Fibroblast of skin of back (primary cell): ENCODE results near the gene PLPP3.

Experiments
- DNase-seq: peaks from one replicate; pipeline ENCODE4 v3.0.0-alpha.2; 2013

PLPP3 gene

DNA sequence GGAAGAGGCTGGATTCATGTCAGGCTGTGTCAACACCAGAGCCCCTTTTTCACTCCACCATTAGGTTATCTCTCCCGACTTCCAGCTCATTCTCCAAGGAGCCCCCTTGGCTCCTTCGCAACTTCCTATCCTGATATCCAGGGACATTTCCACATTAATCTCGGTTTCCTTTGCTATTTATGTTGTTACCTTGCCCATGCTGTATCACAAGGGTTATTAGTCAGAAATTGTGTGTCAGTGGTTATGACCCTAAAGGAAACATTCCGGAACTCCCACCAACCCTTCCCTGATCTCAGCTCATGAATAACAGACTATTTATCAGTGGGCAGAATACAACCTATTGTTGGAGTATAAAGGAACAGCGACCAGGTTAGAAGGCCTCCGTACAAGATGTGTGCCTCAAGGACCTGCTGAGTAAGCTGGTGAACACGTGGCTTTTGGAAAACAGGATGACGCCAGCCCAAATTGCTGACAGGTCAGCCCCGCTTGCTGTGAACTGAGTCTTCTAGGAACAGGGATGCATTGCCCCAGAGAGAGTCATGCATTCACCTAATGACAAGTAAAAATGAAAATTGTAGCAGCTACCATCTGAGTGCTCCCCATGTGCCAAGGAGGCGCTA, 121.5 kb downstream of the PLPP3 start:
- DNase-seq = no peak

DNA sequence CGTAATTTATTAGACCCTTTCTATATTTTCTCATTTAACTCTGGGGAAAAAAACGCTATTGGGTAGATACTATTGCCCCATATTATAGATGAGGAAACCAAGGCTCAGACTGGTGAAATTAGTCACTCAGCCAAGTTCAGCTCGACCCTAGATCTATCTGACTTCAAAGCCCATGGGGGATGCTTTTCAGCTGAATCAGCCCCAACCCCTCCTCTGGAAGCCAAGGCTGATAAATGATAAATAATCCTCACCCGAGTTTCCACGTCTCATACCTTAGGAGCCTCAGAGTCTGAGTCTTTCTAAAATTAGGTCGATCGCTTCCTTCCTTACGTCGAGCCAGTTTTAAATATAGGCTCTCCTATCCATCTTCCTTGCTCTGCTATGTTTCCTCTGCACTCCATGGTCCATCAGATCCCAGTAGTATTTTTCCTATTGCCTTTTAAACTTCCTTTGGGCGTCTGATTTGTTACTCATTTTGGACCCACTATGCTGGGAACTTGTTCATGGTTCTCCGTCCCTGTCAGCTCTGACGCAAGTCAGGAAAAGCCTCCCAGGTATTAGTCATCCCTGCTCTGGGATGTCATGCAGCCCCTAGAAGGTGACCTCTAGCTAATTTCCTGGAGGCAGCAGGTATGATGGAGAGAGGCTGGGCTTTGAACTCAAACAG, 122.8 kb downstream of the PLPP3 start:
- DNase-seq = peak; percentile 17

DNA sequence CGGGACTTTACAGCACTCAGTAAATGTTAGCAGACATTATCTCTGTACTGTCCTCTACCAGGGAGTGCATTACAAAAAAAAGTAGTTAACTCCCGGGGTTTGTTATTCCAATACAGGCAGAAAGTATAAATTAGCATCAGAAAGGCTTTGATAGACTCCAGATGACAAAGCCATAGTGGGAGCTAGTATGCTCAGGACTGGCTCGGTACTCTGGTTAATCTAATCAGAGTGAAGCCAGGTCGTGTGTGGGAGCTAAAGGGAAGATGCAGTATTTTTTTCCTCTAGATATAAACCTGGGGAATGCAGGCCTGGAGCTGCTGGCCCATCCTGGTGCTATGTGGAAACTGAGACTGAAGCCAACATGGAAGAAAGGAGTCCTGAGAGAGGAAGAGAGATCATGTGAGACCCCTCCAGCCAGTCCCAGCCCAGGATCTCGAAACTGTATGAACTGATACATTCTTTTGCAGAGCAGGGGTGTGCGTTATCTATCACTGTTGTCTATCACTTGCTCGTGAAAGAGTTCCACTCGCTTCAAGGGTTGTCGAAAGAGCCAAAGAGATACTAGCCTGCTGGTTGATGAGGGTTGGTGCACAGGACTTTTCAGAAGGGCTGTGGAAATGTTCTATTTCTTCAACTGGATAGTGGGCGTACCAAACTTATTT, 125.8 kb downstream of the PLPP3 start:
- no peak for DNase-seq

DNA sequence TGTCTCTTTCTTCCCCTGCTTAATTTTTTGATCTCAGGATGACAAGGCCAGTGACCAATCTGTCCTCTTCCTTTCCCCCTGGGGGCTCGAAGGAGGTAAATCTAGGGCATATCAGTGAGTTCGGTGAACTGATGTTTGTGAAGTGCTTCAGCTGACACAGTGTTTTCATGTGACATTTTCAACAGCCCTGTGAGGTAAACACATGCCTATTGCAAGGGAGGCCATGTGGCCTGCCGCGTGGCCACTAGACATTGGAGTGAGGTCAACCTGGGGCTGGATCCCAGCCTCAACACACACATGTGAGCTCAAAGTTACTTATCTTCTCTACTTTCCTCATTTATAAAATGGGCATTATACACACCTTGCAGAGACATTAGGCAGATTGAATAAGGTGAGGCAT, 126.3 kb downstream of the PLPP3 start:
- DNase-seq = no peak

DNA sequence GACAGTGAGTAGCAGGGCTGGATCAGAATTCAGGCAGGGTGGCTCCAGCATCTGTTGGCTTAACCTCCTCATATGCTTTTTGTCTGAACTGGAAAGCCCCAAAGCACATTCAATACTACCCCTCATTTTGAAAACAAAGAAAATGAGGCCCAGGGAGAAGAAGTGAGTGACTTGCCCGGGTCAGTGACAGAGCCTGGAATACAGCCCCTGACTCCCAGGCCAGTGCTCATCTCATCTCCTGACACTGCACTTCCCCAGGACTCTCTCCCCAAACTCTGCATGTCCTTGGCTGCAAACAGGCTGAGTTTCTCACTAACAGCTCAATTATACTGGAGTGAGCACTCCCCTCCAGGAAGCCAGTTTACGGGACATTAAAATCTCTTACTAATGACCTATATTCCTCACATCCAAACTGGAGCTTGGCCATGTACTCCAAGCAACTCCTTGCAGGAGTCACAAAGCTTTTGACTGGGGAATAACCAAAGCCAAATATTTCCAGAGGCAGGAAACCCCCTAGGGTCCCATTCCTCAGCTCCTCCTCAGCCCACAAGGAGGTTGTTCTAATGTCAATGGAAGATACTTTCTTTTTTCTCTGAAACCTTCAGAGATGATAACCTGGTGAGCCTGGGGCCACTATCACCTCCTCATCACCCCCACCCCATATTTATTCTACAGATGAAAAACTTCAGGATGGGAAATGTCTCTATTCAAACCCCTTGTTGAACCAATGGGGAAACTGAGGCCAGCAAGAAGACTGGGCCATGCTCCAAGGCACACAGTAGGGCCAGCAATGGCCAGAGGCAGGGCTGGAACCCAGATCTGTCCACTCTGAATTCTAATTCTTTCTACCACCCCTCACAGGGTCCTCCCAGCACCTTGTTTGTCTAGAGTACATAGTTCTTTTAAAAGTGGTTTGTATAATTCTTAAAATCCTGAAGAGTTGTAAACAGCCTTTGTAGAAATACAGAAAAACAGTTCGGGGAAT, 127.0 kb downstream of the PLPP3 start:
- no peak for DNase-seq

DNA sequence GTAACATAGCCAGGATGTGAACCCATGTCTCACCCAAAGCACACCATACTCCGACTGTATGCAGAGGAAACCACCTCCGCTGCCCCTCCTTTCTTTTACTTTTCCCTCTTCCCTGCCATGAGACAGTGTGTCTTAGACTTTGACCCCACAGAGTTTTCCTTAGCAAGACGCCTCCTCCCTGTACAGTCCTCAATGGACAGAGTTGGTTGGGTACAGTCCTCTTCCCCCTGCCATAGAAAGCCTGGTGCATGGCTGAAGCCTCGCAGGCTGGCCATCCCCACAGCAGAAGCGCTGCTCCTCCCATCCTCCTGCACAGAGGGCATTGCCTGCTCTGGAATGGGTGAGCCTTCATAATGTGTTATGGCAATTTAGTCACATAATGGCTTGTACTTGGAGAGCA, 127.9 kb downstream of the PLPP3 start:
- DNase-seq = no peak

DNA sequence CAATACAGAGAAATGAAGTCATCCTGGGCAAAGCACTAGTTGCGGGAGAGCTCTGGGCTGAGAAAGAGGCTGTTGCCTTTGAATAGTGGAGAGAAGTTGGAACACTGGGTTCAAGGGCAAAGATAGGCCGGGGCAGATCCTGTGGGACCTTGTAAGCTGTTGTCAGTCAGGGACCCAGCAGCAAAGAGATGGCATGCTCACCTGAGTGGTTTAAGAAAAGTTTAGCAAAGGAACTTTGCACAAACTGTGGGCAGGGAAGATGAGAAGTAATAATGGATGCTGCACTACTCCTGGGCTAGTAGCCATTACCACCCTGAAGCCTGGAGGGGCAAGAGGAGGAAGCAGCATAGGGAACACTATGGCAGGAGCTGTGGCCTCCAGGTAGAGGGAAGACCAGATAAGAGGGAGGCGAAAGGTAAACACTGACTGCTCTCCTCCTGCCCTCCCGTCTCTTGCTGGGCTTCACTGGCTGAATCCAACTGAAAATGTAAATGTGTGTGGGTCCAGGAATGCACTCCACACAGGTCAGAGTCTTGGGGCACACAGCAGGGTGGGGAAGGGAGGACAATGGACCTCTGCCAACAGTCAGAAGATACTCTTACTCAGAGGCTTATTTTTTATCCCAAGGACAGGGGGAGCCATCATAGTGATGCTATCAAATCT, 129.2 kb downstream of the PLPP3 start:
- DNase-seq = no peak

DNA sequence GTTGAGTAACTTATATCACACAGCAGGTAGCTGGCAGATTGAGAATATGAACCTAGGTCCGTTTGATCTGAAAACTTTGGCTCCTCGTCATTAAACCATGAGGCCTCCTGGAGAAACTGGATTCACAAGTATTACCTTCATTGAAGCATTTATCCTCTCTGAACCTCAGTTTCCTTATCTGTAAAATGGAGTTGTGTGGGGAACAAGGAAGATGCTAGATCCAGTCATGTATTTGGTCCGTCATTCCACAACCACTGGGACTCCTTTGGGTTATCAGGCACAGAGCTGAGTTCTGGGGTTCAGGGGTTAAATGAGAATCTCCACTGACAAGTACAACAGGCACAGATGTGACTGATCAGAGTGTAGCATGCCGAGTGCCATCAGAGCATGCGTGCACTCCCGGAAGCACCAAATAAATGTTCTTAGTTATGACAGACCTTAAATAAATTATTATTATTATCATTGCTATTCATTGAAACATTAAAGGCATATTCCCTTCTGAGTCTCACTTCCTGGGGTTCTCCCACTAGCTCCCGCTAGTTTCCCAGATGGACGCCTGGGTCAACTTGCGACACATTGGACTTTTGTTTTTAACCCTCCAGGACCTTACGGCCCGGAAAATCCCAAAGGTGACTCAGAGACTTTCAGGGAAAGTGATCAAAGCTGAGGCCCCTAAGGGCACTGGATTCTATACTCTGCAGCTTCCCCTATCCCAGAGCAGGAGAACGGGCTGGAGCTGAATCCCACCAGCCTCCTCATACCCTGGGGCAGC, 130.6 kb downstream of the PLPP3 start:
- DNase-seq = no peak

DNA sequence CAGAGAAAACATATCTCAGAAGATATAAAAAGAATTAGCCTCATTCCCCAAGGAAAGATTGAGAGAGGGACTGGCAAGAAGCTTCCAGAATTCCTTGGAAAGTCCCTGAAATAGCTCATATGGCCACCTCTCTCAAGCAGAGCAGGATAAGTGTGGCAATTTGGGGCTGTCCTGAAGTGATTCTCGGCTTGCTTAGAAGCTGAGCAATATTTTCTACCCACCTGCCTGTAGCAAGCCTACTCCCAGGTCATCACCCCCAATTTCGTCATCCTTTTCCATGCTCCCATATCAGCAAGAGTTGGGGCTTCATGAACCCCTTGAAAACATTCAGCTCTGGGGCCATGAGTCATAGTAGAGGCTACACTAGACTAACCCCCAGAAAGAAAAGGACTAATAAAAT, 131.5 kb downstream of the PLPP3 start:
- no peak for DNase-seq

DNA sequence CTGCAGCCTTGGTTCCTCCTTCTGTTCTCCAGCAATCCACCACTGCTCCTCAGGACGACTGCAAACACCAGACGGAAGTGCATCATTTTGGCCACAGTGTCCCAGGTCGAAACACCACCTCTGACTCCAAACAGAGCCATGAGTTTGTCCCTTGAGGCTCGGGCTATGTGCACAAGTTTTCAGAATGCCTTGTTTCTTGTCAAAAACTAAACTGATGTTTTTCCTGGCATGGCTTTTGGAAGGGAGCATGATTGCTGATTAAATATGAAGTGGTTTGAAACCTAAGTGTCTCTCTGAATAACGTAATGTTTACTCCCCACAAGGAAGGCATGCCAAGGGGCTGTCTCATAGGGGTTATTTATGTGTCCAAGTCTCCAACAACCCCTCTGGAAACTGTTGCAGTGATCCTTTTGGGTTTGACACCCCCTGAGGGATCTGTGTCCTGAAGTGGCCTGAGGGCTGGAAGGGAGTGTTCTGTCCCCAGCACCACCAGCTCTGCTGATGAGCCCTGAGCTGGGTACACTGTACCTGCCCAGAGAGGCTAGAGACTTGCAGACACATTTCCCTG, 132.7 kb downstream of the PLPP3 start:
- peak; percentile 32 for DNase-seq

DNA sequence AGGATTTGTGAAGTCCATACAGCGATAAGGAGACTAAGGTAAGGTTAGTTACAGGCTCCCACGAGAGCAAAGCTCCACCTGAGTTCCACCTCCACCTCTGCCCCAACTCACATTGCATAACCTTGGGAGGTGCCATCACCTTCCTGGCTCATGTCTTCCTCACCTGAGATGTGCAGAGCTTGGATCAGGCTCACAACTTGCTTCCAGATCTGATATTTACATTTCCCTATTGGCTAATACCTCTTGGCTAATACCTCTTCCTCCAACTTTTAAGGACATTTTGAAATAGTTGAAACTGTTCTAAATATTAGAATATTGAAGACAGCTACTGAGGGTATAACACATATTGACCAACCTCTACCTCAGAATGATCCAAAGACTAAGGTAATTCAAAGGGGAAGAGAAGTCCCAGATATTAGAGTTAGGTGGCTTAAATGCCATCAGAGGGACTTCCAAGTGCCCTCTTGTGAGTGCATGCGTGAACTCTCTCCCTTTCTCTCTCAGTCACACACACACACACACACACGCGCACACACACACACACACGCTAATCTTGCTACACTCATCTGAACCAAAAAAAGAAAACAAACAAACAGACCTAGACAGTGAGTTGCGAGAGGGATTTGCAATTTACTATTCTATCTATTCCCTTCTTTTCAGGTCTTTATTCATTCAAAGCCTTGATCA, 134.3 kb downstream of the PLPP3 start:
- DNase-seq = no peak
